Central memory CD8-positive, alpha-beta T cell (primary cell): ENCODE measurements around the gene DENND1A.

Experiments
- ATAC-seq: fragments of 150-1000 bp; cut with Tn5 transposase; replicated peaks from 2 replicates; pipeline ENCODE4 v1.10.0; 2022; ENCODE audit warnings: mild to moderate bottlenecking, moderate FRiP score, moderate number of reproducible peaks; ENCODE audit not compliant: poor library complexity, severe bottlenecking; ENCODE audit errors: extremely low read depth
- DNase-seq, 2 donors: peaks; one replicate each; pipeline ENCODE4 v3.0.0; 2021; ENCODE audit warnings: low spot score in 2 of 2
- H3K27ac Mint-ChIP-seq: one replicate; pipeline ENCODE4 v1.8.0; 2022; ENCODE audit warnings: low read depth, mild to moderate bottlenecking, moderate library complexity, mixed read lengths
- H3K27me3 Mint-ChIP-seq: one replicate; pipeline ENCODE4 v1.8.0; 2022; ENCODE audit warnings: mixed read lengths
- H3K36me3 Mint-ChIP-seq: one replicate; pipeline ENCODE4 v1.8.0; 2022; ENCODE audit warnings: mild to moderate bottlenecking, moderate library complexity, mixed read lengths; ENCODE audit not compliant: insufficient read depth
- H3K4me1 Mint-ChIP-seq: one replicate; pipeline ENCODE4 v1.8.0; 2022; ENCODE audit warnings: mixed read lengths
- H3K4me3 Mint-ChIP-seq: one replicate; pipeline ENCODE4 v1.8.0; 2022; ENCODE audit warnings: mild to moderate bottlenecking, moderate library complexity, mixed read lengths
- H3K9me3 Mint-ChIP-seq: one replicate; pipeline ENCODE4 v1.8.0; 2022; ENCODE audit warnings: mixed read lengths

The DENND1A gene

GRCh38 chr9:123620239-123620638, 309.7 kb downstream of the DENND1A start:
- Mint-ChIP-seq H3K27me3 (no peaks in the 10 kb centered on the region), H3K4me1 (peaks cover 8% of the 10 kb centered on the region), H3K27ac (no peak overlapping the region), H3K4me3 (no peak overlapping the region), H3K36me3 (peaks cover 5% of the 10 kb centered on the region), H3K9me3 (no peaks in the 10 kb centered on the region)
- ATAC-seq (no peak), DNase-seq (no peak)

GRCh38 chr9:123617952-123618678, 311.8 kb downstream of the DENND1A start:
- Mint-ChIP-seq H3K4me3 (no peak overlapping the region), H3K36me3 (peaks cover 3% of the 10 kb centered on the region), H3K4me1 (peaks cover 8% of the 10 kb centered on the region), H3K27ac (no peak overlapping the region), H3K27me3 (no peaks in the 10 kb centered on the region), H3K9me3 (no peaks in the 10 kb centered on the region)
- DNase-seq (no peak), ATAC-seq (no peak)

GRCh38 chr9:123617286-123617685, 312.6 kb downstream of the DENND1A start:
- DNase-seq (no peak), ATAC-seq (no peak)
- Mint-ChIP-seq H3K36me3 (peaks cover 3% of the 10 kb centered on the region), H3K4me3 (no peak overlapping the region), H3K9me3 (no peaks in the 10 kb centered on the region), H3K27ac (no peak overlapping the region), H3K27me3 (no peaks in the 10 kb centered on the region), H3K4me1 (peaks cover 8% of the 10 kb centered on the region)

- H3K27ac Mint-ChIP-seq: no peak overlapping the region
- H3K36me3 Mint-ChIP-seq: peaks cover 3% of the 10 kb centered on the region
- no peak overlapping the region for H3K4me3 Mint-ChIP-seq
Measured at GRCh38 chr9:123616707-123617106, 313.2 kb downstream of the DENND1A start.

GRCh38 chr9:123615381-123615780, 314.5 kb downstream of the DENND1A start:
- Mint-ChIP-seq H3K27me3 (no peaks in the 10 kb centered on the region), H3K36me3 (peaks cover 3% of the 10 kb centered on the region), H3K4me1 (peaks cover 8% of the 10 kb centered on the region), H3K27ac (no peak overlapping the region), H3K4me3 (no peak overlapping the region), H3K9me3 (no peaks in the 10 kb centered on the region)
- ATAC-seq: no peak
- DNase-seq: no peak

More at GRCh38 chr9:123616707-123617106, 313.2 kb downstream of the DENND1A start:
- ATAC-seq: no peak
- H3K4me1 Mint-ChIP-seq: peaks cover 8% of the 10 kb centered on the region
- no peaks in the 10 kb centered on the region for H3K9me3 Mint-ChIP-seq
- H3K27me3 Mint-ChIP-seq: no peaks in the 10 kb centered on the region
- no peak for DNase-seq

- DNase-seq: no peak
- ATAC-seq: no peak
- peaks cover 8% of the 10 kb centered on the region for H3K4me1 Mint-ChIP-seq
Measured at GRCh38 chr9:123614306-123615263, 315.3 kb downstream of the DENND1A start.

GRCh38 chr9:123611226-123611625, 318.7 kb downstream of the DENND1A start:
- Mint-ChIP-seq H3K4me1 (no peaks in the 10 kb centered on the region), H3K27me3 (no peaks in the 10 kb centered on the region), H3K9me3 (no peaks in the 10 kb centered on the region), H3K36me3 (peaks cover 1% of the 10 kb centered on the region), H3K27ac (no peak overlapping the region), H3K4me3 (no peak overlapping the region)
- DNase-seq (no peak), ATAC-seq (no peak)

More at GRCh38 chr9:123614306-123615263, 315.3 kb downstream of the DENND1A start:
- H3K27me3 Mint-ChIP-seq: no peaks in the 10 kb centered on the region
- H3K36me3 Mint-ChIP-seq: peaks cover 3% of the 10 kb centered on the region
- no peak overlapping the region for H3K4me3 Mint-ChIP-seq
- H3K27ac Mint-ChIP-seq: no peak overlapping the region
- no peaks in the 10 kb centered on the region for H3K9me3 Mint-ChIP-seq

GRCh38 chr9:123609844-123610243, 320.1 kb downstream of the DENND1A start:
- no peak overlapping the region for H3K4me3 Mint-ChIP-seq
- DNase-seq (no peak), ATAC-seq (no peak)
- no peaks in the 10 kb centered on the region for H3K9me3 Mint-ChIP-seq
- no peaks in the 10 kb centered on the region for H3K4me1 Mint-ChIP-seq
- H3K27ac Mint-ChIP-seq: no peak overlapping the region
- peaks cover 1% of the 10 kb centered on the region for H3K36me3 Mint-ChIP-seq
- no peaks in the 10 kb centered on the region for H3K27me3 Mint-ChIP-seq

GRCh38 chr9:123608104-123608503, 321.8 kb downstream of the DENND1A start:
- no peaks in the 10 kb centered on the region for H3K9me3 Mint-ChIP-seq
- no peak overlapping the region for H3K27ac Mint-ChIP-seq
- no peak for ATAC-seq

GRCh38 chr9:123607479-123607878, 322.4 kb downstream of the DENND1A start:
- no peaks in the 10 kb centered on the region for H3K9me3 Mint-ChIP-seq
- H3K4me3 Mint-ChIP-seq: no peak overlapping the region
- no peaks in the 10 kb centered on the region for H3K4me1 Mint-ChIP-seq
- no peak for ATAC-seq
- peaks cover 1% of the 10 kb centered on the region for H3K36me3 Mint-ChIP-seq
- no peak overlapping the region for H3K27ac Mint-ChIP-seq
- no peak for DNase-seq
- no peaks in the 10 kb centered on the region for H3K27me3 Mint-ChIP-seq

More at GRCh38 chr9:123608104-123608503, 321.8 kb downstream of the DENND1A start:
- Mint-ChIP-seq H3K36me3 (peaks cover 1% of the 10 kb centered on the region), H3K4me1 (no peaks in the 10 kb centered on the region), H3K27me3 (no peaks in the 10 kb centered on the region), H3K4me3 (no peak overlapping the region)
- DNase-seq: no peak

GRCh38 chr9:123606141-123606540, 323.8 kb downstream of the DENND1A start:
- Mint-ChIP-seq H3K27ac (no peak overlapping the region), H3K27me3 (no peaks in the 10 kb centered on the region), H3K4me3 (no peak overlapping the region), H3K36me3 (peaks cover 1% of the 10 kb centered on the region), H3K4me1 (no peaks in the 10 kb centered on the region), H3K9me3 (no peaks in the 10 kb centered on the region)
- DNase-seq (no peak), ATAC-seq (no peak)

GRCh38 chr9:123605286-123605685, 324.6 kb downstream of the DENND1A start:
- Mint-ChIP-seq H3K4me1 (no peaks in the 10 kb centered on the region), H3K27ac (no peak overlapping the region), H3K27me3 (no peaks in the 10 kb centered on the region), H3K4me3 (no peak overlapping the region), H3K9me3 (no peaks in the 10 kb centered on the region), H3K36me3 (peaks cover 1% of the 10 kb centered on the region)
- DNase-seq (no peak), ATAC-seq (no peak)
